A549 (cell line): Measurements from ENCODE around the gene SLC16A1.

Experiments used
- CEBPB ChIP-seq, 2 experiments: fragments of >200 bp in 1 of 2; sonication (Bioruptor Twin) in 1 of 2; formaldehyde crosslinking in 1 of 2; IDR thresholded peaks; 2 replicates each; pipeline ENCODE4 v1.6.1; 2012 to 2016
- CTCF ChIP-seq: fragments of >200 bp; sonication (Bioruptor Twin); formaldehyde crosslinking; IDR thresholded peaks from 3 replicates; pipeline ENCODE4 v1.5.1; 2016
- GATA3 ChIP-seq: IDR thresholded peaks from 2 replicates; pipeline ENCODE4 v1.6.1; 2012; ENCODE audit warnings: borderline replicate concordance
- HDAC2 ChIP-seq: fragments of 200-600 bp; sonication (generic); IDR thresholded peaks from 2 replicates; pipeline ENCODE4 v1.6.1; 2016
- MAFK ChIP-seq: fragments of 450-650 bp; IDR thresholded peaks from 2 replicates; pipeline ENCODE4 v1.6.1; 2014; ENCODE audit not compliant: partially characterized antibody
- NPAS2 ChIP-seq: fragments of 250-450 bp; sonication (Bioruptor Pico); IDR thresholded peaks from 2 replicates; pipeline ENCODE4 v1.8.0; 2022; ENCODE audit warnings: mild to moderate bottlenecking, moderate library complexity, borderline replicate concordance
- REST ChIP-seq: fragments of 200-600 bp; sonication (generic); IDR thresholded peaks from 2 replicates; pipeline ENCODE4 v1.6.1; 2016; ENCODE audit warnings: antibody characterized with exemption, mild to moderate bottlenecking, moderate library complexity
- SMC3 ChIP-seq: fragments of >200 bp; sonication (Bioruptor Twin); formaldehyde crosslinking; IDR thresholded peaks from 3 replicates; pipeline ENCODE4 v1.6.1; 2018; ENCODE audit warnings: inconsistent platforms

- TF ChIP-seq SMC3 (no peak), CTCF (no peak), CEBPB (IDR thresholded peaks at IDR 0.05) (no peak), REST (no peak), GATA3 (no peak), MAFK (no peak), NPAS2 (CRISPR knock-in tag) (no peak), HDAC2 (no peak)
These were observed 26.0 kb downstream of the SLC16A1 start for GRCh38 chr1:112929979-112930378.
